Activated CD4-positive, alpha-beta T cell treated with anti-CD3 and anti-CD28 coated beads, Interleukin-2, Interleukin-4, amounts not matched to agents 100 ng/mL and 50 ng/mL, durations not matched to agents 16 hours and 8 hours (primary cell): ENCODE results near the gene TPST2.
"Not testable (repeated sequence)": the region's sequence is repeated elsewhere in the genome, so short reads cannot be mapped to it uniquely, and the experiment has no call there.

Source experiments
- DNase-seq: peaks from one replicate; pipeline ENCODE4 v3.0.0-alpha.2; 2020; ENCODE audit warnings: low spot score

TPST2 gene

GRCh38 chr22:26534171-26534855 is 55.6 kb downstream of the TPST2 start:
- DNase-seq: no peak

- DNase-seq: no peak
These were observed 60.6 kb downstream of the TPST2 start for GRCh38 chr22:26529345-26529744.

- not testable (repeated sequence) for DNase-seq
These were observed 61.4 kb downstream of the TPST2 start for GRCh38 chr22:26528518-26528917.

GRCh38 chr22:26527574-26528465 is 62.1 kb downstream of the TPST2 start:
- no peak for DNase-seq

- no peak for DNase-seq
These were observed 62.8 kb downstream of the TPST2 start for GRCh38 chr22:26527167-26527566.

- no peak for DNase-seq
These were observed 63.9 kb downstream of the TPST2 start for GRCh38 chr22:26525946-26526564.

GRCh38 chr22:26524870-26525269 is 65.1 kb downstream of the TPST2 start:
- DNase-seq: no peak

GRCh38 chr22:26522592-26522991 is 67.3 kb downstream of the TPST2 start:
- no peak for DNase-seq

GRCh38 chr22:26522012-26522411 is 67.9 kb downstream of the TPST2 start:
- DNase-seq: no peak

- no peak for DNase-seq
These were observed 72.5 kb downstream of the TPST2 start for GRCh38 chr22:26517429-26517828.

GRCh38 chr22:26516503-26516902 is 73.4 kb downstream of the TPST2 start:
- DNase-seq: peak; percentile 68

GRCh38 chr22:26515931-26516330 is 74.0 kb downstream of the TPST2 start:
- DNase-seq: no peak

GRCh38 chr22:26514419-26515161 is 75.3 kb downstream of the TPST2 start:
- DNase-seq: no peak

- no peak for DNase-seq
These were observed 76.1 kb downstream of the TPST2 start for GRCh38 chr22:26513838-26514237.

GRCh38 chr22:26512149-26512793 is 77.7 kb downstream of the TPST2 start, which contains the start of gene TFIP11:
Gene TFIP11, minus strand, starts transcription at chr22:26512473. Its CDS starts 2,201 bp downstream, at chr22:26510272.
- peak; percentile 93 for DNase-seq

GRCh38 chr22:26508148-26508547 is 81.8 kb downstream of the TPST2 start:
- DNase-seq: no peak

GRCh38 chr22:26503758-26504157 is 86.2 kb downstream of the TPST2 start:
- no peak for DNase-seq

GRCh38 chr22:26502688-26503561 is 87.0 kb downstream of the TPST2 start:
- peak; percentile 56 for DNase-seq

- no peak for DNase-seq
These were observed 87.9 kb downstream of the TPST2 start for GRCh38 chr22:26501996-26502395.

- no peak for DNase-seq
These were observed 90.7 kb downstream of the TPST2 start for GRCh38 chr22:26499188-26499703.
